ENCODE measurements around the gene IQGAP1.
A peak's percentile ranks its signal among the peaks of the same experiment; 100 is the strongest.

The IQGAP1 gene

DNA sequence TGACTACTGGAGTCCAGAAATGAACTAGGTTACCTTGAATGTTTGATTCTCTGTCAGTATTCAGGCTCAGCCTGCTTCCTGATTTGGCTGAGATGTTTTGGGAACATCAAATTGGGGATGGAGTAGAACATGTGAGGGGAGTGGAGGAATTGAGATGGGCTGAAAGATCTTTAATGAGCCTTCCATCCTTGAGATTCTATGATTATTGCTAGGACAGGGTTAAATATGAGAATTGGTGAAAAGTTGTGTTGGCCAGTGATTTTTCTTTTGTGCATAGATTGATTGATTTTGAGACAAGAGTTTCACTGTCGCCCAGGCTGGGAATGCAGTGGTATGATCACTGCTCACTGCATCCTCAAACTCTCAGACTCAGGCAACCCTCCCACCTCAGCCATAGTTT lies 32.4 kb downstream of the IQGAP1 start:
- peaks cover 13% of the 10 kb centered on the region for H3K36me3 Mint-ChIP-seq (ENCODE audit: low read depth)
- H3K9me3 Mint-ChIP-seq = peaks cover 15% of the 10 kb centered on the region
- TF ChIP-seq, protein P1, sequence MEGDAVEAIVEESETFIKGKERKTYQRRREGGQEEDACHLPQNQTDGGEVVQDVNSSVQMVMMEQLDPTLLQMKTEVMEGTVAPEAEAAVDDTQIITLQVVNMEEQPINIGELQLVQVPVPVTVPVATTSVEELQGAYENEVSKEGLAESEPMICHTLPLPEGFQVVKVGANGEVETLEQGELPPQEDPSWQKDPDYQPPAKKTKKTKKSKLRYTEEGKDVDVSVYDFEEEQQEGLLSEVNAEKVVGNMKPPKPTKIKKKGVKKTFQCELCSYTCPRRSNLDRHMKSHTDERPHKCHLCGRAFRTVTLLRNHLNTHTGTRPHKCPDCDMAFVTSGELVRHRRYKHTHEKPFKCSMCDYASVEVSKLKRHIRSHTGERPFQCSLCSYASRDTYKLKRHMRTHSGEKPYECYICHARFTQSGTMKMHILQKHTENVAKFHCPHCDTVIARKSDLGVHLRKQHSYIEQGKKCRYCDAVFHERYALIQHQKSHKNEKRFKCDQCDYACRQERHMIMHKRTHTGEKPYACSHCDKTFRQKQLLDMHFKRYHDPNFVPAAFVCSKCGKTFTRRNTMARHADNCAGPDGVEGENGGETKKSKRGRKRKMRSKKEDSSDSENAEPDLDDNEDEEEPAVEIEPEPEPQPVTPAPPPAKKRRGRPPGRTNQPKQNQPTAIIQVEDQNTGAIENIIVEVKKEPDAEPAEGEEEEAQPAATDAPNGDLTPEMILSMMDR (IDR thresholded peaks at IDR 0.05) = no peak
- H3K27ac Mint-ChIP-seq = no peak overlapping the region
- peaks cover 13% of the 10 kb centered on the region for H3K4me1 Mint-ChIP-seq
- H3K27me3 Mint-ChIP-seq (ENCODE audit: low read depth, poor library complexity) = no peaks in the 10 kb centered on the region
- no peak for DNase-seq
- H3K4me3 Mint-ChIP-seq = no peak overlapping the region

DNA sequence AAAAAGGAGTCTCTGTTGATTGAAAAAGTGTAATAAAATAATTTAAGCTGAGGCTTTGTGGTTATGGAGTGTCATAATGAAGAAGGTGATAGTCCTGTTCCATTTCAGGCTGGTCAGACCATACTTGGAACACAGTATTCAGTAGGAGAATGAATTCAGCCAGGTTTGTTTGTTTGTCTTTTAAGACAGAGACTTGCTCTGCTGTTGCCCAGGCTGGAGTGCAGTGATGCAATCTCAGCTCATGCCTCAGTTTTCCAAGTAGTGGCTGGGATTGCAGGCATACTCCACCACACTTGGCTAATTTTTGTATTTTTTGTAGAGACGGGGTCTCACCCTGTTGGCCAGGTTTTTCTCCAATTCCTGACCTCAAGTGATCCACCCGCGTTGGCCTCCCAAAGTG lies 33.5 kb downstream of the IQGAP1 start:
- no peak overlapping the region for H3K4me3 Mint-ChIP-seq
- H3K36me3 Mint-ChIP-seq (ENCODE audit: low read depth) = peaks cover 13% of the 10 kb centered on the region
- TF ChIP-seq, protein P1 (IDR thresholded peaks at IDR 0.05) = no peak
- no peaks in the 10 kb centered on the region for H3K27me3 Mint-ChIP-seq (ENCODE audit: low read depth, poor library complexity)
- no peak overlapping the region for H3K27ac Mint-ChIP-seq
- peaks cover 15% of the 10 kb centered on the region for H3K9me3 Mint-ChIP-seq
- H3K4me1 Mint-ChIP-seq = peaks cover 20% of the 10 kb centered on the region
- DNase-seq = no peak

DNA sequence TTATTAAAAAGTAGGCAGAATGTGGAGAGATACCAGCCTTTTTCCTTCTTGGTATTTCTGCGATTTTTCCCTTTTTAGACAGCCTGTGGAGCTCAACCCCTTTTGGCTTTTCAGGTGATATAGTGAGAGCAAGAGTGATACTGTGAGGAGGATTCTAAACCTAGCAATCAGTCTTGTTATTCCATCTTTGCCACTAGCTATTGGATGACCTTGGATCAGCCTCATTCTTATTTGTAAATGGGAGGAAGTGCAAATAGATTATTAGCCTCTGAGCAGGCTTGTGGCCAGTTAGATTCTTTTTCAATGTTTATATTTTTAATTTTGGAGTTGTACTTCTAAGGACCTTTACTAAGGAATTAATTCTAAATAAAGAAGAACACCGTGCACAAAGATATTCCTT lies 34.0 kb downstream of the IQGAP1 start:
- Mint-ChIP-seq H3K4me3 (no peak overlapping the region), H3K4me1 (peaks cover 20% of the 10 kb centered on the region), H3K27ac (no peak overlapping the region), H3K27me3 (ENCODE audit: low read depth, poor library complexity) (no peaks in the 10 kb centered on the region), H3K36me3 (ENCODE audit: low read depth) (peaks cover 9% of the 10 kb centered on the region), H3K9me3 (peaks cover 10% of the 10 kb centered on the region)
- TF ChIP-seq, protein P1 (IDR thresholded peaks at IDR 0.05) = no peak
- DNase-seq = no peak

DNA sequence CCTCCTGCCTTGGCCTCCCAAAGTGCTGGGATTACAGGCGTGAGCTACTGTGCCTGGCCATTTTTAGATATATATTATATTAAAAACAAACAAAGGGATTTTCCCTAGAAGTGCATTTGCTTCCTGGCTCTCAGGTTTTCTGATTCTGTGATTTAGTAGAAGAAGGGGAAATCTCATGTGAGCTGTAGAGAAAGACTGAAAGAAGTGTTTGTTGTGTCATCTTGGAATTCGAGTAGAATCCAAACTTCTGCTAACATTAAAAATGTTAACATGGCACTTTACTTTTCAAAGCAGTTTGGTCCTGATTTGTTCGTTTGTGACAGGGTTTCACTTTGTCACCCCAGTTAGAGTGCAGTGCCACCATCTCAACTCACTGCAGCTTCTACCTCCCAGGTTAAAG lies 34.9 kb downstream of the IQGAP1 start:
- peaks cover under 1% of the 10 kb centered on the region for H3K9me3 Mint-ChIP-seq
- peaks cover 20% of the 10 kb centered on the region for H3K4me1 Mint-ChIP-seq
- no peak overlapping the region for H3K27ac Mint-ChIP-seq
- H3K36me3 Mint-ChIP-seq (ENCODE audit: low read depth) = peaks cover 10% of the 10 kb centered on the region
- H3K4me3 Mint-ChIP-seq = no peak overlapping the region
- H3K27me3 Mint-ChIP-seq (ENCODE audit: low read depth, poor library complexity) = no peaks in the 10 kb centered on the region
- no peak for DNase-seq
- TF ChIP-seq, protein P1 (IDR thresholded peaks at IDR 0.05) = no peak

DNA sequence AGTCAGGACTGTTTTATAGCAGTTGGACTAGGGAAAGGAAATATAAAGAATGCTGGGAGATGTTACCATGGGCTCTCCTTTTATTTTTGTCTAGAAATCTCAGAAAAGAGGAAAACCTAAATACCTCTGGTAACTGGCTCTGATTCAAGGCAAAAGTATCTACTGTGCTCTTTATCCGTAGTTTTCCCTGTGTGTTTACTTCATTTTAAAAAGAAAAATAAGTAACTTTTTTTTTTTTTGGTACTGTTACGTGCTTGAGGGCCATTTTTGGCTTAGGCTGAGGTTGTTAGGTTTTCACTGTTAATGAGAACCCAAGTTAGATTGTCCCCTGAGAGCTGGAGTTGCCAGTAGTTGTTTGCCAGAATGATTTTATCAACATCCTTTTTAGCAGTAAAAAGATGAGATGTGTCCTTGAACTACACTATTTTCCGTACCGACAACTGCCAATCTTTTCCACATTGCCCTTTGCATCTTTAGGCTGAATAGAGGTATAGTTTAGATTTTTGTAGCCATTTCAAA lies 35.8 kb downstream of the IQGAP1 start:
- Mint-ChIP-seq H3K36me3 (ENCODE audit: low read depth) (peaks cover 9% of the 10 kb centered on the region), H3K4me1 (peaks cover 20% of the 10 kb centered on the region), H3K4me3 (no peak overlapping the region), H3K27ac (no peak overlapping the region), H3K9me3 (no peaks in the 10 kb centered on the region), H3K27me3 (ENCODE audit: low read depth, poor library complexity) (no peaks in the 10 kb centered on the region)
- TF ChIP-seq, protein P1 (IDR thresholded peaks at IDR 0.05) = no peak
- no peak for DNase-seq

DNA sequence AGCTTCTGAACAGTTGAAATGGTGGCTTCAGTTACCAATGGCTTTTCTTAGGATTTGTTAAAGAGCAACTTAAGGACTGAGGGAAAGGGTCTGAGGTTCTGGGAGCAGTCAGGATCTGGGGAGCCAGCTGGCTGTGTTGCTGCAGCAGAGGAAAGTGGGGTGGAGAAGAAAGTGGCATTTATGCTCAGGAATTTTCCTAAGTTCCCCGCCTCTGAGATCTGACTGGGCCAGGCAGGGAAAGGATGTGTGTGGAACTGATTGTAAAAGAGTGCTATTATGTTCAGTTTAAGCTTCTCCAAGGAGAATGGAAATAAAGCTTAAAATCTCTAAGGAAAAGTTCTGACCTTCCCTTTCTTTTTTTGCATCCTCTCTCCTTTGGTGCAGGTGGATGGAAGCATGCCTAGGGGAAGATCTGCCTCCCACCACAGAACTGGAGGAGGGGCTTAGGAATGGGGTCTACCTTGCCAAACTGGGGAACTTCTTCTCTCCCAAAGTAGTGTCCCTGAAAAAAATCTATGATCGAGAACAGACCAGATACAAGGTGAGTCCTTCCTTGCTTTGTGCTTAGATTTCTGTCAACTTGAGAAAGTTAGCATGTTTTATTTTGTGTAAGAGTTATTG lies 37.8 kb downstream of the IQGAP1 start:
- no peak for DNase-seq
- Mint-ChIP-seq H3K4me3 (no peak overlapping the region), H3K27me3 (ENCODE audit: low read depth, poor library complexity) (no peaks in the 10 kb centered on the region), H3K9me3 (no peaks in the 10 kb centered on the region), H3K36me3 (ENCODE audit: low read depth) (peaks cover 9% of the 10 kb centered on the region), H3K4me1 (peaks cover 10% of the 10 kb centered on the region), H3K27ac (peak overlapping the region; percentile 33)
- TF ChIP-seq, protein P1 (IDR thresholded peaks at IDR 0.05) = no peak
